WTC11 (cell line): Measurements from ENCODE around the gene REEP3. TPM values are rescaled to one million over a fixed set of nuclear protein-coding genes. Genes with fewer than 3 reads are reported as not detected.

Source experiments
- ATAC-seq: fragments of 200-7000 bp; cut with Tn5 transposase; 2 replicates; pipeline ENCODE4 v1.10.0; 2021; ENCODE audit warnings: mild to moderate bottlenecking, moderate library complexity
- Bru-seq: library from RNA; stranded (reverse); fragments of 400-500 nt; gene quantifications from one replicate; lab custom pipeline; 2021; lab: Mats Ljungman, UMichigan
- CTCF ChIA-PET: fragments of 300-600 bp; sonication (Branson Sonifier 250); formaldehyde crosslinking; loops from one replicate; lab custom pipeline; 2021; ENCODE audit warnings: antibody characterized with exemption; lab: Charles Lee
- POLR2A ChIA-PET: fragments of 350-600 bp; sonication (Branson Sonifier 250); formaldehyde crosslinking; loops from one replicate; lab custom pipeline; 2021; ENCODE audit warnings: antibody characterized with exemption; lab: Charles Lee
- DNase-seq: peaks from one replicate; pipeline ENCODE4 v3.0.0; 2021; ENCODE audit warnings: low spot score
- H3K27ac Mint-ChIP-seq: 2 replicates; pipeline ENCODE4 v1.8.0; 2021; ENCODE audit warnings: mixed read lengths
- H3K27me3 Mint-ChIP-seq: 2 replicates; pipeline ENCODE4 v1.8.0; 2021; ENCODE audit warnings: low read depth, mild to moderate bottlenecking, moderate library complexity, mixed read lengths
- H3K36me3 Mint-ChIP-seq: 2 replicates; pipeline ENCODE4 v1.8.0; 2021; ENCODE audit warnings: mixed read lengths
- H3K4me1 Mint-ChIP-seq: 2 replicates; pipeline ENCODE4 v1.8.0; 2022; ENCODE audit warnings: mixed read lengths
- H3K4me3 Mint-ChIP-seq: 2 replicates; pipeline ENCODE4 v1.8.0; 2021; ENCODE audit warnings: mild to moderate bottlenecking, moderate library complexity, mixed read lengths
- H3K9me3 Mint-ChIP-seq: 2 replicates; pipeline ENCODE4 v1.8.0; 2021; ENCODE audit warnings: mixed read lengths
- CREM ChIP-seq: sonication (generic); formaldehyde crosslinking; IDR thresholded peaks from 2 replicates; pipeline ENCODE4 v1.8.1; 2022; ENCODE audit warnings: mild to moderate bottlenecking, missing genetic modification reagents, moderate library complexity
- KAT7 ChIP-seq: sonication (generic); formaldehyde crosslinking; IDR thresholded peaks from 2 replicates; pipeline ENCODE4 v1.8.1; 2023; ENCODE audit warnings: missing genetic modification reagents, mild to moderate bottlenecking, borderline replicate concordance
- OVOL2 ChIP-seq: fragments of 250-450 bp; sonication (Bioruptor Pico); IDR thresholded peaks from 2 replicates; pipeline ENCODE4 v1.9.0; 2021; ENCODE audit warnings: mild to moderate bottlenecking, borderline replicate concordance
- RORB ChIP-seq: fragments of 250-450 bp; sonication (Bioruptor Pico); IDR thresholded peaks from 2 replicates; pipeline ENCODE4 v1.9.0; 2021; ENCODE audit warnings: mild to moderate bottlenecking
- ZNF232 ChIP-seq: sonication (generic); formaldehyde crosslinking; IDR thresholded peaks from 2 replicates; pipeline ENCODE4 v1.8.0; 2022; ENCODE audit warnings: mild to moderate bottlenecking, missing genetic modification reagents
- long read RNA-seq, 3 experiments: library from RNA in 1 of 3; library from capped mRNA in 1 of 3; library from polyadenylated mRNA in 1 of 3; unstranded in 2 of 3; stranded (forward) in 1 of 3; transcript quantifications; one replicate each; pipeline ENCODE4 v2.0.0, GENCODE V29; 2021
- total RNA-seq: library from RNA; stranded (reverse); gene quantifications from 3 replicates; pipeline ENCODE4 v1.2.3, GENCODE V29; 2021
- TF ChIP-seq, protein P1 (sequence below): sonication (generic); formaldehyde crosslinking; IDR thresholded peaks from 2 replicates; pipeline ENCODE4 v1.8.0; 2022; ENCODE audit warnings: missing genetic modification reagents
- TF ChIP-seq, protein P2 (sequence below): sonication (generic); formaldehyde crosslinking; IDR thresholded peaks from 2 replicates; pipeline ENCODE4 v1.8.1; 2022; ENCODE audit warnings: mild to moderate bottlenecking, moderate library complexity, missing genetic modification reagents
- TF ChIP-seq, protein P3 (sequence below): sonication (generic); formaldehyde crosslinking; IDR thresholded peaks from 2 replicates; pipeline ENCODE4 v1.8.0; 2023; ENCODE audit warnings: missing genetic modification reagents, mild to moderate bottlenecking, borderline replicate concordance
- TF ChIP-seq, protein P4 (sequence below): sonication (generic); formaldehyde crosslinking; IDR thresholded peaks from 2 replicates; pipeline ENCODE4 v1.8.1; 2023; ENCODE audit warnings: mild to moderate bottlenecking, missing genetic modification reagents, moderate library complexity
- TF ChIP-seq, protein P5 (sequence below): sonication (generic); formaldehyde crosslinking; conservative IDR thresholded peaks from 2 replicates; pipeline ENCODE4 v1.8.1; 2022; ENCODE audit warnings: mild to moderate bottlenecking, missing genetic modification reagents

Gene REEP3, protein sequence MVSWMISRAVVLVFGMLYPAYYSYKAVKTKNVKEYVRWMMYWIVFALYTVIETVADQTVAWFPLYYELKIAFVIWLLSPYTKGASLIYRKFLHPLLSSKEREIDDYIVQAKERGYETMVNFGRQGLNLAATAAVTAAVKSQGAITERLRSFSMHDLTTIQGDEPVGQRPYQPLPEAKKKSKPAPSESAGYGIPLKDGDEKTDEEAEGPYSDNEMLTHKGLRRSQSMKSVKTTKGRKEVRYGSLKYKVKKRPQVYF
- total RNA-seq (18.5 to 23.2 TPM (median 21.2 TPM) in 3 replicates), Bru-seq, nascent RNA (percentile 83 among the genes with signal in this experiment)
- long read RNA-seq, experiment 1, full-length matches to known transcripts = 28 of 48 reads
- long read RNA-seq, experiment 1, partial matches to known transcripts = 5 of 48 reads
- long read RNA-seq, experiment 1, other reads (novel, unspliced or antisense) = 15 of 48 reads
- long read RNA-seq, experiment 2, full-length matches to known transcripts = 13 of 46 reads
- long read RNA-seq, experiment 2, partial matches to known transcripts = 3 of 46 reads
- long read RNA-seq, experiment 2, other reads (novel, unspliced or antisense) = 30 of 46 reads
- long read RNA-seq, experiment 3, partial matches to known transcripts = 0 of 1 reads
- long read RNA-seq, experiment 3, other reads (novel, unspliced or antisense) = 1 of 1 reads

DNA sequence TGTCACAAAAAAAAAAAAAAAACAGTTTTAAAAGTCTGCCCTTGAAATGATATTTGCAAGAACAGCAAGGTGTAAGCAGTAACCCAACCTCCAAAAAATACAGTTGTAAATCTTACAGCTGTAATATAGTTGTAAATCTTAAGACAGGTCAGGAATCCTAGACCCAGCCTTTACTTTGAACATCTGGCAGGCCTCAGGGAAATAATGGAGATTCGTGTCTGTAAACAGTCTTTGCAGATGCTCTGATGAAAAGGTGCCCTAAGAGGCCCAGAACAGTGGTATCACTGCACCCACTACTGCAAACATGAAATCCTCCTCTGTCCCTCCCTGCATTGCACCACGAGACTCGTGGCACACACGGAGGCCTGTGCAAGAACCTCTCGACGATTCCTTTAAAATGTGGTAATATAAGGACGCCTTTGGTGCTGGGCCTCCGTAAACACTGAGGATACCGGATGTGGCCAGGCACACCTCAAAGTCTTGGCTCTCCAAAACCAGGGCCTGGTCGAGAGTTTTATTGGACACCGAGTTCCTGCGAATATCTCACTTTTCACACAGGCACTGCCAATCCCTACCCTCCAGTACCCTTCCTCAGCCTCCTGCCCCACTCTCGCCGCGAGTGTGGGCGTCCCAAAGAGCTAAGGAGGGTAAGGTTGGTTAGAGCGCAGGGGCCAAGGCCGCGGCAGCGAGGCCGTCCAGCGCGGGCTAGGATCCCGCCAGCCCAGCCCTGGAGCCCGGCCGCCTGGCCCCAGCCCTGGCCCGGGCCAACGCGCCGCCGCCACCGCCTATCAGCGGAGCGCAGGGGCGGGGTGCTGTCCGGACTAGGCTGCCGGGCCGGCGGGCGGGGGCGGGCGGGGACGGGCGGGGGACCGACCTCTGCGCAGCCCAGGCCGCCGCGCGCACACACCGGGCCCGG lies at the start of gene REEP3:
Gene REEP3, plus strand, starts transcription at position 902 of the 916 bp plus-strand sequence. CDS start 145 bp downstream, outside the sequence.
- CTCF ChIA-PET = interaction anchor here (1.3 to 2.8 kb wide), 2 partner anchors 110 to 199 kb away, joined by 3 to 10 read pairs; no protein-coding TSS in a partner anchor
- Mint-ChIP-seq H3K27me3 (no peaks in the 10 kb centered on the region), H3K36me3 (no peaks in the 10 kb centered on the region), H3K27ac (peak within 1 kb of the TSS; percentile 98), H3K9me3 (no peaks in the 10 kb centered on the region), H3K4me3 (peak within 1 kb of the TSS; percentile 84), H3K4me1 (peaks cover 63% of the 10 kb centered on the region)
- peak; percentile 26; the same call in 1 of the 2 replicates for TF ChIP-seq ZNF232 (CRISPR knock-in tag)
- TF ChIP-seq, protein P1, sequence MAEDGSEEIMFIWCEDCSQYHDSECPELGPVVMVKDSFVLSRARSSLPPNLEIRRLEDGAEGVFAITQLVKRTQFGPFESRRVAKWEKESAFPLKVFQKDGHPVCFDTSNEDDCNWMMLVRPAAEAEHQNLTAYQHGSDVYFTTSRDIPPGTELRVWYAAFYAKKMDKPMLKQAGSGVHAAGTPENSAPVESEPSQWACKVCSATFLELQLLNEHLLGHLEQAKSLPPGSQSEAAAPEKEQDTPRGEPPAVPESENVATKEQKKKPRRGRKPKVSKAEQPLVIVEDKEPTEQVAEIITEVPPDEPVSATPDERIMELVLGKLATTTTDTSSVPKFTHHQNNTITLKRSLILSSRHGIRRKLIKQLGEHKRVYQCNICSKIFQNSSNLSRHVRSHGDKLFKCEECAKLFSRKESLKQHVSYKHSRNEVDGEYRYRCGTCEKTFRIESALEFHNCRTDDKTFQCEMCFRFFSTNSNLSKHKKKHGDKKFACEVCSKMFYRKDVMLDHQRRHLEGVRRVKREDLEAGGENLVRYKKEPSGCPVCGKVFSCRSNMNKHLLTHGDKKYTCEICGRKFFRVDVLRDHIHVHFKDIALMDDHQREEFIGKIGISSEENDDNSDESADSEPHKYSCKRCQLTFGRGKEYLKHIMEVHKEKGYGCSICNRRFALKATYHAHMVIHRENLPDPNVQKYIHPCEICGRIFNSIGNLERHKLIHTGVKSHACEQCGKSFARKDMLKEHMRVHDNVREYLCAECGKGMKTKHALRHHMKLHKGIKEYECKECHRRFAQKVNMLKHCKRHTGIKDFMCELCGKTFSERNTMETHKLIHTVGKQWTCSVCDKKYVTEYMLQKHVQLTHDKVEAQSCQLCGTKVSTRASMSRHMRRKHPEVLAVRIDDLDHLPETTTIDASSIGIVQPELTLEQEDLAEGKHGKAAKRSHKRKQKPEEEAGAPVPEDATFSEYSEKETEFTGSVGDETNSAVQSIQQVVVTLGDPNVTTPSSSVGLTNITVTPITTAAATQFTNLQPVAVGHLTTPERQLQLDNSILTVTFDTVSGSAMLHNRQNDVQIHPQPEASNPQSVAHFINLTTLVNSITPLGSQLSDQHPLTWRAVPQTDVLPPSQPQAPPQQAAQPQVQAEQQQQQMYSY (CRISPR knock-in tag) = no peak
- TF ChIP-seq, protein P2, sequence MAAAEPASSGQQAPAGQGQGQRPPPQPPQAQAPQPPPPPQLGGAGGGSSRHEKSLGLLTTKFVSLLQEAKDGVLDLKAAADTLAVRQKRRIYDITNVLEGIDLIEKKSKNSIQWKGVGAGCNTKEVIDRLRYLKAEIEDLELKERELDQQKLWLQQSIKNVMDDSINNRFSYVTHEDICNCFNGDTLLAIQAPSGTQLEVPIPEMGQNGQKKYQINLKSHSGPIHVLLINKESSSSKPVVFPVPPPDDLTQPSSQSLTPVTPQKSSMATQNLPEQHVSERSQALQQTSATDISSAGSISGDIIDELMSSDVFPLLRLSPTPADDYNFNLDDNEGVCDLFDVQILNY (CRISPR knock-in tag) = 0 out of 2 replicates have a peak, but pooled peaks have one; percentile 68
- TF ChIP-seq, protein P3, sequence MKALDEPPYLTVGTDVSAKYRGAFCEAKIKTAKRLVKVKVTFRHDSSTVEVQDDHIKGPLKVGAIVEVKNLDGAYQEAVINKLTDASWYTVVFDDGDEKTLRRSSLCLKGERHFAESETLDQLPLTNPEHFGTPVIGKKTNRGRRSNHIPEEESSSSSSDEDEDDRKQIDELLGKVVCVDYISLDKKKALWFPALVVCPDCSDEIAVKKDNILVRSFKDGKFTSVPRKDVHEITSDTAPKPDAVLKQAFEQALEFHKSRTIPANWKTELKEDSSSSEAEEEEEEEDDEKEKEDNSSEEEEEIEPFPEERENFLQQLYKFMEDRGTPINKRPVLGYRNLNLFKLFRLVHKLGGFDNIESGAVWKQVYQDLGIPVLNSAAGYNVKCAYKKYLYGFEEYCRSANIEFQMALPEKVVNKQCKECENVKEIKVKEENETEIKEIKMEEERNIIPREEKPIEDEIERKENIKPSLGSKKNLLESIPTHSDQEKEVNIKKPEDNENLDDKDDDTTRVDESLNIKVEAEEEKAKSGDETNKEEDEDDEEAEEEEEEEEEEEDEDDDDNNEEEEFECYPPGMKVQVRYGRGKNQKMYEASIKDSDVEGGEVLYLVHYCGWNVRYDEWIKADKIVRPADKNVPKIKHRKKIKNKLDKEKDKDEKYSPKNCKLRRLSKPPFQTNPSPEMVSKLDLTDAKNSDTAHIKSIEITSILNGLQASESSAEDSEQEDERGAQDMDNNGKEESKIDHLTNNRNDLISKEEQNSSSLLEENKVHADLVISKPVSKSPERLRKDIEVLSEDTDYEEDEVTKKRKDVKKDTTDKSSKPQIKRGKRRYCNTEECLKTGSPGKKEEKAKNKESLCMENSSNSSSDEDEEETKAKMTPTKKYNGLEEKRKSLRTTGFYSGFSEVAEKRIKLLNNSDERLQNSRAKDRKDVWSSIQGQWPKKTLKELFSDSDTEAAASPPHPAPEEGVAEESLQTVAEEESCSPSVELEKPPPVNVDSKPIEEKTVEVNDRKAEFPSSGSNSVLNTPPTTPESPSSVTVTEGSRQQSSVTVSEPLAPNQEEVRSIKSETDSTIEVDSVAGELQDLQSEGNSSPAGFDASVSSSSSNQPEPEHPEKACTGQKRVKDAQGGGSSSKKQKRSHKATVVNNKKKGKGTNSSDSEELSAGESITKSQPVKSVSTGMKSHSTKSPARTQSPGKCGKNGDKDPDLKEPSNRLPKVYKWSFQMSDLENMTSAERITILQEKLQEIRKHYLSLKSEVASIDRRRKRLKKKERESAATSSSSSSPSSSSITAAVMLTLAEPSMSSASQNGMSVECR (CRISPR knock-in tag) = 0 out of 2 replicates have a peak, but pooled peaks have one; percentile 0
- DNase-seq (peak; percentile 70), ATAC-seq (peak; percentile 84)
- POLR2A ChIA-PET = interaction anchor here (0.7 to 3.9 kb wide), 4 partner anchors 109 to 256 kb away, joined by 3 to 31 read pairs (median 8); no protein-coding TSS in a partner anchor

DNA sequence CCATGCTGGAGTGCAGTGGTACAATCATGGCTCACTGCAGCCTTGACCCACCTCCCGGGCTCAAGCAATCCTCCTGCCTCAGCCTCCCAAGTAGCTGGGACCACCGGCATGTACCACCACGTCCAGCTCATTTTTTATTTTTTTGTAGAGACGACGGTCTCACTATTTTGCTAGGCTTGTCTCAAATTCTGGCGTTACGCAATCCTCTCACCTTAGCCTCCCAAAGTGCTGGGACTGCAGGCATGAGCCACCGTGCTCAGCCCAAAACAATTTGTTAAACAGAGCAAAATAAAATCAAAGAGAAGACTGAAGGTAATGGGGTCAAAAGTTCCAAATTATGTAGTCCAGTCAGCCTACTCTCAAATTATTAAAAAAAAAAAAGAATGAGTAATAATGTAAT lies 46.7 kb upstream of the REEP3 start:
- TF ChIP-seq CREM = no peak
- TF ChIP-seq KAT7 (CRISPR knock-in tag) = no peak
- TF ChIP-seq, protein P4, sequence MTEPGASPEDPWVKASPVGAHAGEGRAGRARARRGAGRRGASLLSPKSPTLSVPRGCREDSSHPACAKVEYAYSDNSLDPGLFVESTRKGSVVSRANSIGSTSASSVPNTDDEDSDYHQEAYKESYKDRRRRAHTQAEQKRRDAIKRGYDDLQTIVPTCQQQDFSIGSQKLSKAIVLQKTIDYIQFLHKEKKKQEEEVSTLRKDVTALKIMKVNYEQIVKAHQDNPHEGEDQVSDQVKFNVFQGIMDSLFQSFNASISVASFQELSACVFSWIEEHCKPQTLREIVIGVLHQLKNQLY (CRISPR knock-in tag) = no peak
- TF ChIP-seq RORB = no peak
- TF ChIP-seq, protein P5, sequence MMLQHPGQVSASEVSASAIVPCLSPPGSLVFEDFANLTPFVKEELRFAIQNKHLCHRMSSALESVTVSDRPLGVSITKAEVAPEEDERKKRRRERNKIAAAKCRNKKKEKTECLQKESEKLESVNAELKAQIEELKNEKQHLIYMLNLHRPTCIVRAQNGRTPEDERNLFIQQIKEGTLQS (CRISPR knock-in tag) = no peak
- no peak for TF ChIP-seq OVOL2
- CTCF ChIA-PET = no interaction called here
- DNase-seq = no peak
- no peak for ATAC-seq
- Mint-ChIP-seq H3K9me3 (no peaks in the 10 kb centered on the region), H3K4me3 (no peak overlapping the region), H3K27me3 (no peaks in the 10 kb centered on the region), H3K36me3 (no peaks in the 10 kb centered on the region), H3K27ac (no peak overlapping the region), H3K4me1 (peaks cover 34% of the 10 kb centered on the region)
- POLR2A ChIA-PET = no interaction called here
